ENCODE results near the gene ANO9.
"Not testable (repeated sequence)": the region's sequence is repeated elsewhere in the genome, so short reads cannot be mapped to it uniquely, and the experiment has no call there.

Gene ANO9

DNA sequence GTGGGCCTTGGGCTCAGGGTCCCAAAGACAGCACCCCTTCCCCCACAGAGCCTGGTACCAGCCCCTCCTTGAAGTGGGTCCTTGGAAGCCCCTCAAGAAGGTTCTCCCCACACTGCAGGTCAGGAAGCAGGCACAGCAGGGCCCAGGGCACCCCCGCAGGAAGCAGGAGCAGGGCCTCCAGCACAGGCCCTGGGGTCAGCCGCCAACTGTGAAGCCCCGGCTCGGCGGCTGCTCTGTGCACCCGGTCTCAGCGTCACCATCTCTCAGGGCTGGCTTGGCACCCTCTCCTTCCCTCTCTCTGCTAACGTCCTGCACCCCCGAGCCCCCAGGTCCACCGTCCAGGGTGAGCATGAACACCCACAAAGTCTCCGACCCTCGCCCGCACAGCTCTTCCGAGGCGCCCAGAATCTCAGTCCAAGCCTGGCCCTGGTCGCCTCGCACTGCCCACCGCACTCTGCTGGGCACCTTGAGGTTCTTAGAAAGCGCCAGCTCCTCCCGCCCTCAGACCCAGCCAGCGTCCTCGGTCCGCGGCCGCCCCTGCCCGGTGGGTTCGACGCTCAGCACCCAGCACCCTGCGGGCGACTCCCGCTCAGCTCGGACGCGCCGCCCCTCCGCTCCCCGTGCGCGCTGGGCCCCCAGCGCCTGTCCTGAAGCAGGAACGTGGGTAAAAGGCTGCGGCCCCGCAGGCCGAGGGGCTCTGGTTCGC lies 25.6 kb downstream of the ANO9 start:
- H3K4me3 ChIP-seq (ENCODE audit: low read depth, low read length): peak overlapping the region; percentile 50; the same call in 1 of the 2 replicates
- TF ChIP-seq, protein P1, sequence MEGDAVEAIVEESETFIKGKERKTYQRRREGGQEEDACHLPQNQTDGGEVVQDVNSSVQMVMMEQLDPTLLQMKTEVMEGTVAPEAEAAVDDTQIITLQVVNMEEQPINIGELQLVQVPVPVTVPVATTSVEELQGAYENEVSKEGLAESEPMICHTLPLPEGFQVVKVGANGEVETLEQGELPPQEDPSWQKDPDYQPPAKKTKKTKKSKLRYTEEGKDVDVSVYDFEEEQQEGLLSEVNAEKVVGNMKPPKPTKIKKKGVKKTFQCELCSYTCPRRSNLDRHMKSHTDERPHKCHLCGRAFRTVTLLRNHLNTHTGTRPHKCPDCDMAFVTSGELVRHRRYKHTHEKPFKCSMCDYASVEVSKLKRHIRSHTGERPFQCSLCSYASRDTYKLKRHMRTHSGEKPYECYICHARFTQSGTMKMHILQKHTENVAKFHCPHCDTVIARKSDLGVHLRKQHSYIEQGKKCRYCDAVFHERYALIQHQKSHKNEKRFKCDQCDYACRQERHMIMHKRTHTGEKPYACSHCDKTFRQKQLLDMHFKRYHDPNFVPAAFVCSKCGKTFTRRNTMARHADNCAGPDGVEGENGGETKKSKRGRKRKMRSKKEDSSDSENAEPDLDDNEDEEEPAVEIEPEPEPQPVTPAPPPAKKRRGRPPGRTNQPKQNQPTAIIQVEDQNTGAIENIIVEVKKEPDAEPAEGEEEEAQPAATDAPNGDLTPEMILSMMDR (IDR thresholded peaks at IDR 0.05; ENCODE audit: low read depth, low read length): no peak

DNA sequence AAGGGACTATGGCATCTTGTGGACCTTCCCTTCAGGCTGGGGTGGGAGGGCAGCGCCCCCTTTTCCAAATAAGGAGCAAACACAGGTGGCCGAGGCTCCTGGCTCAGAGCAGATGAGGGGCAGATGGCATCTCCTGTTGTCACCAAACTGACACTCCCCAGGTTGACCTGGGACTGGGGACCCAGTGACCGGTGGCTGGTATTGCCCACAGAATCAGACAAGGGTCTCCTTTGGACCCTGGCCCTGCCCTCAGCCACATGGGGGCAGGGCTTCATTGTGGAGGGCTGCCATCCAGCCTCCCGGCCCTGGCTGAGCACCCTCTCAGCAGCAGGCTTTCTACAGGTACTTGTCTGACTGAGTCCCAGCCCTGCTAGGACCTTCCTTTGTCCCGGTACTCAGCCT lies 26.2 kb downstream of the ANO9 start:
- no peak overlapping the region for H3K4me3 ChIP-seq (ENCODE audit: low read depth, low read length)
- TF ChIP-seq, protein P1 (IDR thresholded peaks at IDR 0.05; ENCODE audit: low read depth, low read length): no peak

DNA sequence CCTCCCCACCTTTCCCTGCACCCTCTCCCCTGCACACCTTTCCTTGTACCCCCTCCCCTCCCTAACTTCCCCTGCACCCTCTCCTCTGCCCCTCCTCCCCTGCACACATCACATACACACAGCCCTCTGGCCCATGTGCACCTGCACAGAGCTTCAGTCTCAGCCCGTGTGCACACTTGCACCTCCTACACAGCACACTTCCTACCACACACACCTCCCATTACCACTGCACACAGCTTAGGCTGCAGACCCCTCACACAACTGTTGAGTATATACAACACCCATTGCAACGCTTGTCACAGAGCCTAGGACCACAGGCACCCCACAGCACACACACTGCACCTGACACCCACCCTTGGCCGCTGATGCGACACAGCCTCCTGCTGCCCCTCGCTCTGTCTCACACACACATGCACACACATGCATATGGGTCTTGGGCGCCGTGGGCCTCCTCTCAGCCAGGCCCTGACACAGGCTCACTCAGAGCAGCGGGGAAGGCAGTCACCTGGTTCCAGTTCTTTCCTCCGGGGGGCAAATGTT lies 27.4 kb downstream of the ANO9 start:
- TF ChIP-seq, protein P1 (IDR thresholded peaks at IDR 0.05; ENCODE audit: low read depth, low read length): no peak
- no peak overlapping the region for H3K4me3 ChIP-seq (ENCODE audit: low read depth, low read length)

DNA sequence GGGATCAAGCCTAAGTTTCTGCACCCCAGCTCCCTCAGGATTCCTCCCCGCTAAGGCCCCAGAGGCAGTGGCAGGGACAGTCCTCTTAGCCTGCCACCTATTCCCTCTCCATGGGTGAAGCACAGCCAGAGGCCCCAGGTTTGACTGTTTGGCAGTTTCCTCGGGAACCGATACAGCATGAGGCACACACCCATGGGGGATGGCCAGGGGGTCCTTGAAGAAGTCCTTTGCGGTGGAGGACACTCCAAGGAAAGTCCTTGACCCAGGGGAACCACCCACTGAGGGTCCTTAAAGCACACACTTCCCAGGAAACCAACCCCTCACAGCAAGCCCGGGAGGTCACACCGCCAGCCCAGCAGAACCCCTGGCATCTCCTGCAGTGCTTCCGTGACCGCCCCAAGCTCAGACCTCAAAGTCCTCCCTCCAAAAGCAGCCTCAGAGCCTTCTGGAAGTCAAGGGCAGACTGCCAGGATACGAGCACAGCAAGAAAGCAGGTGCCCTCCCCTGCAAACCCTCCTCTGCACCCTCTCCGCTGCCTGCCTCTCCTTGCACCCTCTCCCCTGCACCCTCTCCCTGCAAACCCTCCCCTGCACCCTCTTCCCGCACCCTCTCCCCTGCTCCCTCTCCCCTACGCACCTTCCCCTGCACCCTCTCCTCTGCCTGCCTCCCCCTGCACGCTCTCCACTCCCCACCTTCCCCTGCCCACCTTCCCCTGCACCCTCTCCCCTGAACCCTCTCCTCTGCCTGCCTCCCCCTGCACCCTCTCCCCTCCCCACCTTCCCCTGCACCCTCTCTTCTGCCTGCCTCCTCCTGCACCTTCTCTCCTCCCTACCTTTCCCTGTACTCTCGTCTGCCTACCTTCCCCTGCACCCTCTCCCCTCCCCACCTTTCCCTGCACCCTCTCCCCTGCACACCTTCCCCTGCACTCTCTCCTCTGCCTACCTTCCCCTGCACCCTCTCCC lies 28.4 kb downstream of the ANO9 start:
- H3K4me3 ChIP-seq (ENCODE audit: low read depth, low read length): no peak overlapping the region

DNA sequence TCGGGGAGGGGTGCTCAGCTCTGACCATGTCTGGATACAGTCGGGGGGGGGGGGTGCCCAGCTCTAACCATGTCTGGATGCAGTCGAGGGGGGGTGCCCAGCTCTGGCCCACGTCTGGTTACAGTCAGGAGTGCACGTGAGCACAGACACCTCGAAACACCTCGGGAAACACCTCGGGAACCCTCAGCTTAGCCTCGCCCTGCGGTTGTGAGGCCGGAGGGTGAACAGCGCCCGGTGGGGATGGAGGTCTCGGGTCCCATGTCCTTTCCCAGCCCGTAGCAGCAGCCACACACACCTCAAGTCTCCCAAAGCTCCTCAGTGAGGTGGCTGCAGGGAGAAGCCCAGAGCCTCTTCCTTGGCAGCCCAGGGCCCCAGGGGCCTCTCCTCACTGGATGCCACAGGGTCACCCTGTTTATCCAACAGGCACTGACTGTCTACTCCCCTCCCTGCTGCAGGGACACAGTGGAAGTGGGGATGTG lies 29.1 kb downstream of the ANO9 start:
- no peak overlapping the region for H3K4me3 ChIP-seq (ENCODE audit: low read depth, low read length)
- TF ChIP-seq, protein P1 (IDR thresholded peaks at IDR 0.05; ENCODE audit: low read depth, low read length): no peak

More for the DNA sequence above, 28.4 kb downstream of the ANO9 start:
- TF ChIP-seq, protein P1 (IDR thresholded peaks at IDR 0.05; ENCODE audit: low read depth, low read length): no peak

DNA sequence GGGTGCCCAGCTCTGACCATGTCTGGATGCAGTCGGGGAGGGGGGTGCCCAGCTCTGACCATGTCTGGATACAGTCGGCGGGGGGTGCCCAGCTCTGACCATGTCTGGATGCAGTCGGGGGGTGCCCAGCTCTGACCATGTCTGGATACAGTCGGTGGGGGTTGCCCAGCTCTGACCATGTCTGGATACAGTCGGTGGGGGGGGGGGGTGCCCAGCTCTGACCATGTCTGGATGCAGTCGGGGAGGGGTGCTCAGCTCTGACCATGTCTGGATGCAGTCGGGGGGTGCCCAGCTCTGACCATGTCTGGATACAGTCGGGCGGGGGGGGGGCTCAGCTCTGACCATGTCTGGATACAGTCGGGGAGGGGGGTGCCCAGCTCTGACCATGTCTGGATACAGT lies 30.3 kb downstream of the ANO9 start:
- H3K4me3 ChIP-seq (ENCODE audit: low read depth, low read length): not testable (repeated sequence)

DNA sequence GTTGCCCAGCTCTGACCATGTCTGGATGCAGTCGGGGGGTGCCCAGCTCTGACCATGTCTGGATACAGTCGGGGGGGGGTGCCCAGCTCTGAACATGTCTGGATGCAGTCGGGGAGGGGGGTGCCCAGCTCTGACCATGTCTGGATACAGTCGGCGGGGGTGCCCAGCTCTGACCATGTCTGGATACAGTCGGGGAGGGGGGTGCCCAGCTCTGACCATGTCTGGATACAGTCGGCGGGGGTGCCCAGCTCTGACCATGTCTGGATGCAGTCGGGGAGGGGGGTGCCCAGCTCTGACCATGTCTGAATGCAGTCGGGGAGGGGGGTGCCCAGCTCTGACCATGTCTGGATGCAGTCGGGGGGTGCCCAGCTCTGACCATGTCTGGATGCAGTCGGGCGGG lies 31.1 kb downstream of the ANO9 start:
- not testable (repeated sequence) for H3K4me3 ChIP-seq (ENCODE audit: low read depth, low read length)

Measured in WI38 (cell line).